GM18858 (cell line): ENCODE data around the gene PUSL1.
"Not testable (repeated sequence)": the region's sequence is repeated elsewhere in the genome, so short reads cannot be mapped to it uniquely, and the experiment has no call there.

ENCODE experiments used
- ATAC-seq: cut with Tn5 transposase; IDR thresholded peaks from one replicate; pipeline ENCODE4 v1.9.1; 2021; ENCODE audit not compliant: unreplicated experiment

The PUSL1 gene

DNA sequence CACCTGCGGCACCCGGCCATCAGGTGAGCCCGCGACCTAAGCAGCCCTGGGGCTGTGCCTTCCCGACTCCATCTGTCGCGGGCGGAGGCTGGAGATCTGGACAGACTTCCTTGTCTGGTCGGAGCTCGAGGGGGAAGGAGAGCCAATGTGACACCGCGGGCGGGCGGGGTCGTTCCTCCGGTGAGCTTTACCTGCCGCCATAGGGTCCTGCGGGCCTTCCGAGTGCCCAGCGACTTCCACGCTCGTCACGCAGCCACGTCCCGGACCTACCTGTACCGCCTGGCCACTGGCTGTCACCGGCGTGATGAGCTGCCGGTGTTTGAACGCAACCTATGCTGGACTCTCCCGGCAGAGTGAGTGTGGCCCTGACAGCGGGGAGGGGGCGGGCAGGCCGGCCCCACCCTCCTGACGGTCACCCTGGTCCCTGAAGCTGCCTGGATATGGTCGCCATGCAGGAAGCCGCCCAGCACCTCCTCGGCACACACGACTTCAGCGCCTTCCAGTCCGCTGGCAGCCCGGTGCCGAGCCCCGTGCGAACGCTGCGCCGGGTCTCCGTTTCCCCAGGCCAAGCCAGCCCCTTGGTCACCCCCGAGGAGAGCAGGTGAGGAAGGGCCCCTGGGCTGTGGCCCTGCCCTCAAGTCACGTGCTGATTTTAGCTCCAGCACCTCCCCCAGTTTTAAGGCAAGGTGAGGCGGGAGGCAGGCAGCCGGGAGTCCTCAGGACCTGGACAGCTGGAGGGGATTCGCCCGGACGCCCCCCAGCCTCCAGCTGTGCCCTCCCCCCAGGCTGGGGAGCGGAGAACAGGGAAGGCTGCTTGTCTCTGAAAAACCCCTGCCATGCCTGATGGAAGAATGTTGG, 1.1 kb downstream of the PUSL1 start:
- no peak for ATAC-seq

DNA sequence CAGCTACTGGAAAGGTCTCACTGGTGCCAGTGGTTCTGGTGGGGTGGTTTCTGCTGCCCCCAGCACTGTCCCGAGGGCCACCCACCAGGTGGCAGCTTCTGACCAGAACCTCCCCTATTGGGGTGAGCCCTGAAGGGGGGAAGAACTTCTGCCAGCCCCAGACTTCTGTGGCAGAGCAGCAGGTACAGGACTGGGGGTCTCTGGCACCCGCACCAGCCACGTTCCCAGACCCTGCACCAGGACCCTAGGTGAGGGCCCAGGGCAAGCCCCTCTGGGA, 1.6 kb downstream of the PUSL1 start:
- no peak for ATAC-seq

GRCh38 chr1:1310476-1311053, 2.2 kb downstream of the PUSL1 start:
- no peak for ATAC-seq

- ATAC-seq: no peak
Observed at GRCh38 chr1:1311107-1312104, 3.0 kb downstream of the PUSL1 start.

DNA sequence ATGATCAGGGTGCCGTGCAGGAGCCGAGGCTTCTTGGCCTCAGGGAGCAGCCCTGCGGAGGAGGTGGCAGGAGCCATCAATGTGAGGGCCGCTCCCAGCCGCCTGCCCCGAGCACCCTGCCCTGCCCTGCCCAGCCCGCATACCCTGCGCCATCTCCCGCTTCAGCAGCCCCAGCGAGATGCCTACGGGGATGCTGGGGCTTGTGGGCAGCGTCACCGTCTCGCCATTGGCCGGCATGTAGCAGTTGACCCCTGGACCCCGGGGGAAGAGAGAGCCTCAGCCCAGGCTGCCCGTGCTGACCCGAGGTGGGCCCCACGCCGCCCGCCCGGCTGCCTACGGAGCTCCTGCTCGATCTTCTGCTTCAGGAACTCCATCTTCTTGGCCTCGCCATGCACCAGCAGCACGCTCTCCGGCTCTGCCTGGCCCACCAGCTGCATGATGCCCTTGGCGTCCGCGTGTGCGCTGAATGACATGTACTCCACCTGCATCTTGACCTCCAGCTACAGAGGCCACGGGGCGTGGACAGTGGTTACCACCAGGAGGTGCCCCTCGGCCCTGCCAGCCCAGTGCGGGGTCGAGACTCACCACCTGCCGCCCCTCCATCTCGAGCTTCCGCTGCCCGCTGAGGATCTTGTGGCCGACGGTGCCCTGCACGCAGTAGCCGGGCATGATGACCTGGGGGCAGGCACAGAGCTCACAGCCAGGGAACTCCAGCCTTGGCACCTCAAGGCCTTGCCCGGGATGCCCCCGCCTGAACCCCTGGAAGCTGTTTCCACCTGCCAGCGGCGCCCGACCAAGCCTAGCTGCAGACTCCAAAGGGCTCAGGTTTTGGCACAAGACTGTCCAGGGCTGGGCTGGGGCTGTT, 4.3 kb downstream of the PUSL1 start:
- ATAC-seq: no peak

GRCh38 chr1:1313500-1314236, 5.3 kb downstream of the PUSL1 start:
- ATAC-seq: no peak

- no peak for ATAC-seq
Observed at GRCh38 chr1:1314237-1314586, 5.8 kb downstream of the PUSL1 start.

- no peak for ATAC-seq
Observed at GRCh38 chr1:1314678-1315335, 6.4 kb downstream of the PUSL1 start.

DNA sequence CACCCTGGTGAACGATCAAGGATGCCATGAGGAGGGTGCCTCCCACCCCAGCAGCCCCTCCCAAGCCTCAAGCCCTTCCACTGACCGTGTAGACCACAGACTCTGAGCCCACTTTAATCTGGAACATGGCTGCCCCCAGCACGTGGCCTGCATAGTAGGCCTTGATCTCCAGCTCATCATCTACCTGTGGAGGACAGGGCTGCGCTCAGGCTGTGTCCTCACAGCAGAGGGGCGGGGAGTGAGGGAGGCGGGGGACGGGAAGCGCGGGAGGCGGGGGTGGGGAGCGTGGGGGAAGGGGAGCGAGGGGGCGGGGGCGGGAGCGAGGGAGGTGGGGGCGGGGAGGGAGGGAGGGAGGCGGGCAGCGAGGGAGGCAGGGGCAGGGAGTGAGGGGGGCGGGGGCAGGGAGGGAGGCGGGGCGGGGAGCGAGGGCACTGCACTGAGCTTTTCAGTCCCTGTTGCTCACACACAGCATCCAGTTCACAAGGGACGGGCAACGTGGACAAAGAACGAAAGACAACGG, 7.1 kb downstream of the PUSL1 start:
- ATAC-seq: no peak

DNA sequence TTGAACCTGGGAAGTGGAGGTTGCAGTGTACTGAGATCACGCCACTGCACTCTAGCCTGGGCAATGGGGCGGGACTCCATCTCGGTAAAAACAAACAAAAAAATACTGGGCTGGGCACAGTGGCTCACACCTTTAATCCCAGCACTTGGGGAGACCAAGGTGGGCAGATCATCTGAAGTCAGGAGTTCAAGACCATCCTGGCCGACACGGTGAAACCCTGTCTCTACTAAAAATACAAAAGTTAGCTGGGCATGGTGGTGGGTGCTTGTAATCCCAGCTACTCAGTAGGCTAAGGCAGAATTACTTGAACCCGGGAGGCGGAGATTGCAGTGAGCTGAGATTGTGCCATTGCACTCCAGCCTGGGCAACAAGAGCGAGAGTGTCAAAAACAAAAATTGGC, 7.8 kb downstream of the PUSL1 start:
- ATAC-seq: not testable (repeated sequence)

DNA sequence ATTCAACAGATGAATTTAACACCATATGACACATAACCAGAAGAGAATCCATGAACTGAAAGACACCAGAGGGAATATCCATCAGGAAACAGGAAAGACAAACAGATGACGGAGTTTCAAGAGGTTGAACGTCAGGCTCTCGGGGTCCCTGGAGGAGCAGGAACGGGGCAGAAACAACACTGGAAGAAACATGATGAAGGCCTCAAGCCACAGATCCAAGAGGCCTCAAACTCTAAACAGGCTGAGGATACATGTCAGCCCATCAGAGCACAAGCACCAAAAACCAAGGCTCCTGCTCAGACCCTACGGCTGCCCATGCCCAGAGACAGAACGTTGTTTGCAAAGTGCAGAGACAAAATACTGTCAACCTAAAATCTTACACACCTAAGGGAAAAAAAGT, 9.0 kb downstream of the PUSL1 start:
- ATAC-seq: no peak

DNA sequence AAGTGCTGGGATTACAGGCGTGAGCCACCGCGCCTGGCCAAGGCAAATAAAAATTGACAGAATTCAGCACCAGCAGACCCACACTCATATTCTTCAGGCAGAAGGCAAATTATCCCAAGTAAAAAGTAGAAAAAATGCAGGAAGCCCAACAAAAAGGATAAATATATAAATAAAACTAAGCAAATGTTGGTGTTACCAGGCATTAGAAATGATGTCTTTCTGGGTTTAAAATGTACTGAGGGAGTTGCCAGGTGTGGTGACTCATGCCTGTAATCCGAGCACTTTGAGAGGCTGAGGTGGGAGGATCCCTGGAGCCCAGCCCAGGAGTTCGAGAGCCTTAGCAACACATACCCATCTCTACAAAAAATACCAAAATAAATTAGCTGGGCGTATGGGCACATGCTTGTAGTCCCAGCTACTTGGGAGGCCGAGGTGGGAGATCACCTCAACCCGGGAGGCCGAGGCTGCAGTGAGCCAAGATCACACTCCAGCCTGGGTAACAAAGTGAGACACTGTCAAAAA, 9.8 kb downstream of the PUSL1 start:
- ATAC-seq: no peak

DNA sequence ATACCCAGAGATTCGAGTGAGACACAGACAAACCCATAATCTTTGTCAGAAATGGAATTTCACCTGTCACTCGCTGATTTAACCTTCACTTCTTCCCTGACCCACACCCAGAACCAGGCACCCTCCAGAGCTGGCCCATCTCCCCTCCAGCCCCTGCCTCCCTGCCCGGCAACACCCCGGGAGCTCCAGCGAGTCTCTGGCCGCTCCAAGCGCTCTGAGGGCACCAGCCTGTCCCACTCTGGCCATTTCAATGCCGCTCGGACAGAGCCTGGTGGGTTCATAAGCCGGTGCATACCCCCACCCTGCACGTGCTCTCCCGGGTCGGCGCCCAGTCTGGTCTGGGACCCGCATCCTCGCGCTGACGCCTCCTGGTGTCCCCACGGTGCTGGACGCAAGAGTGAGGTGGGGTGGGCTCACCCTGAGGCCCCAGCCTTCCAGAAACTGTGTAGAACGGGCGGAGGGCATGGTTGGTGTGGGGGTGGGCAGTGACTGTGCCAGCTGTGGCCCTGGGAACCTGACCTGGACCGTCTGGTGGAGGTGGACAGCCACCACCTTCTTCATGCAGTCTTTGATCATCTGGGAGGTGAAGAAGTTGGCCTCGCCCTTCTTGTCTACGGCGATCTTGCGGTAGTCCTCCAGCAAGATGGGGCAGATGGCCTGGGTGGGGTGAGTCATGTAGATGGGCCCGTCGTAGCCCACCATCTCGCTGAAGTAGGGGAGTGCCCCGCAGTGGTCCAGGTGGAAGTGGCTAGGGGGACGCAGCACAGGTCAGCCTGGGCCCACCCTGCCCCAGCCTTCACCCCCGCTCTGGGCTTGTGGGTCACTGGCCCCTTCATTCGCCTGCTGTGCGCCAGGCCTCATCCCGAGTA, 10.6 kb downstream of the PUSL1 start:
- ATAC-seq: no peak

DNA sequence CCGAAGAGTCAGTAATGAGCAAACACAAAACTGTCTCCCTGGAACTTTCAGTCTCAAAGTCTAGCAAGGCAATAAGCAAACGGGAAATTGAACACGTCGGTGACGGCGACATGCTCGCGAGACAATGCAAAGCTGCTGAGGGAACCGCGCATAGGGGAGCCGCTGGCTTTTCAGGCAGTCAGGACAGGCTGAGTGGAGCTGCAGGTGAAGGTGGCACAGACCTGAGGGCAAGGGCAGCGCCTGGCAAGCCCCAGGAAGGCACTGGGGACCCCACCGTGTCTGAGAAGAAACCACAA, 11.2 kb downstream of the PUSL1 start:
- no peak for ATAC-seq

DNA sequence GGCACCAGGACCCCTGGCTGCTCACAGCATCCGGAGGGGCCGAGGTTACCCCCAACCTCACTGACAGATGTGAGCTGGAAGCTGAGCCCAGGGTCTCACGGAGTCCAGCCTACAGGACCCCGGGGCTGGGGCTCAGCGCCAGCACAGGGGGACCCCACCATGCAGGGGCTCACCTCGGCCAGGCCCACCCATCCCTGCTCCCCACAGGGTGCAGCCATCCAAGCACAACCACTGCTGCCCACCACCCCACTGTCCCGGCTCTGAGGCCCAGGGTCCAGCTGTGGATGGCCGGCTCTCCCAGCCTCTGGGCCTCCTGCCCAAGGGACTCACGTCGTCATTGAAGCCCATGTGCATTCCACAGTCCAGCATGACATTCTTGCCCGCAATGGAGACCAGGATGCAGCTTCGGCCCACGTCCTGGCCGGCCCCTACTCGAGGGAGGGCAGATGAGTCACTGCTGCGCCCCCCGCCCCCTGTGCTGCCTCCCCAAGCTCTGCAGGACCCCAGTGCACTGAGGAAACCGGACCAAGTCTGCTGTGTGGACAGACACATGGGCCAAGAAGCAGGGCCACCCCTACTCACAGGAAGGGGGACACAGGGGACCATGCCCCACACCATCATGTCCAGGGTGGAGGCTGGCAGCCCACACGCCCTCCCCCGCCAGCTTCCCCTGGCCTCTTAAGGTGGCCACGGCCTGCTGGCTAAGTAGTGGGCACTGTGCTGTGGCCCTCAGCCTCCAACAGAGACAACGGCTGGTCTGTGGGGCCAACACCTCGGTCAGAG, 12.5 kb downstream of the PUSL1 start:
- no peak for ATAC-seq

DNA sequence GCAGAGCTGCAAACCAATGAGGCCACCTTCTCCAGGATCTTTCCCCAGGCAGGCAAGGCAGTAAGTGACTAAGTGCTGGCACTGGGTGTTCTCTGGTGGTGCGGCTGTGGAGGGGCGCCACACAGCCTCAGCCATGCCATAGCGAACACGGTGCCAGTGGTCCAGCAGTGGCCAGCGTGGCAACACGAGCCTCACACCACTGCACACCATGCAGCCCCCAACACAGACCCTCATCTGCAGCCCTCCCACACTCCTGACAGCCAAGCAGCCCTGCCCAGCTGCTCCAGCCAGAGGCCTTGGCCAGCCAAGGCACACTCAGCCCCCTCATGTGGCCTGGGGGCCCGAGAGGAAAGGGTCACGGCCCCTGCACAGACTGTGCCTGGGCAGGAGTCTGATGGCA, 13.1 kb downstream of the PUSL1 start:
- no peak for ATAC-seq

DNA sequence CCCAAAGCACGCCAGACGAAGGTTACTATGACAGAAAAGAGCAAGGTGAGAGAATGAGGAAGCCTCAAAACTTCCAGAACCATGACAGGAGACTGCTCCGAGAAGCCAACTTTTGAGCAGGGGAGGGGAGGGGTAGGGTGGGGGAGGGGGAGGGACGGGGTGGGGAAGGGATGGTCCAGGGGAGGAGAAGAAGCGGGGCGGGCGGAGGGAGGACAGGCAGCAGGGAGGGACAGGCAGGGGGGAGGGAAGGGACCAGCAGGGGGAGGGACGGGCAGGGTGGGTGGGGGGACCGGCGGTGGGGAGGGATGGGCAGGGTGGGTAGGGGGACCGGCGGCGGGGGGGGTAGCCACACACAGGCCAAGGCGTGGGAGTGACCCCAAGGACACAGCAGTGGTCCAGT, 14.0 kb downstream of the PUSL1 start:
- no peak for ATAC-seq

DNA sequence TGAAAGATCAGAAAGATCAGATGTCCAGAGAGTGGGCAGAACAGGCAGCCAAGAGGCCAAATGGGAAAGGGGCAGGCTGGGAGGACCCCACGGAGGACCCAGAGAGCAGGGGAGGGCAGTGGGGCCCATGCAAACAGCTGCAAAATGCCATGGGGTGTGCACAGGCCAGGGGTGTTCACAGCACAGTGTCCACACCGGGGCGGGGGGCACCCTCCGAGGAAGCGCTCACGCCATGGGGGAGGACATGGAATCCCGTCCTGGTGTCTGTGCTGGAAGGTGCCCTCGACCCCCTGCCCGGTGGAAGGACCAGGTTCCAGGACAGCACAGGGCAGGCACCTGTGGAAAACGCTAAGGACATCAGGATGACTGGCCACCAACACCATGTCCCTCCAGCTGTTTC, 14.6 kb downstream of the PUSL1 start:
- no peak for ATAC-seq
